Keratinocyte (primary cell): ENCODE results near the gene TUBB. TPM values are rescaled to one million over a fixed set of nuclear protein-coding genes. Genes with fewer than 3 reads are reported as not detected.

ENCODE experiments used
- DNase-seq: peaks from one replicate; pipeline ENCODE4 v3.0.0-alpha.2; 2011; ENCODE audit warnings: low read depth, missing footprints, low spot score
- FAIRE-seq: peaks from 2 replicates; lab custom pipeline; 2011; peaks lifted over from hg19 to GRCh38; lab: Jason Lieb, UNC
- H2AFZ ChIP-seq: 2 replicates; pipeline ENCODE4 v1.6.0; 2012; ENCODE audit warnings: low read length, control low read depth, inconsistent platforms; ENCODE audit not compliant: control insufficient read depth
- H3K27ac ChIP-seq: 2 replicates; pipeline ENCODE4 v1.5.1; 2011; ENCODE audit warnings: low read length; ENCODE audit not compliant: control insufficient read depth, insufficient read depth
- H3K27me3 ChIP-seq: 3 replicates; pipeline ENCODE4 v1.6.0; 2011; ENCODE audit warnings: low read length; ENCODE audit not compliant: control insufficient read depth, insufficient read depth; ENCODE audit errors: extremely low read depth
- H3K36me3 ChIP-seq, 2 experiments: 2 replicates in 1 of 2; 3 replicates in 1 of 2; pipeline ENCODE4 v1.5.1; 2011; ENCODE audit warnings: low read length in 2 of 2, mild to moderate bottlenecking in 1 of 2; ENCODE audit not compliant: control insufficient read depth in 2 of 2, insufficient read depth in 2 of 2; ENCODE audit errors: extremely low read depth in 1 of 2
- H3K4me1 ChIP-seq: 3 replicates; pipeline ENCODE4 v1.5.1; 2011; ENCODE audit warnings: low read length; ENCODE audit not compliant: control insufficient read depth, insufficient read depth; ENCODE audit errors: extremely low read depth
- H3K4me2 ChIP-seq: 3 replicates; pipeline ENCODE4 v1.6.0; 2011; ENCODE audit warnings: low read depth, low read length; ENCODE audit not compliant: control insufficient read depth, insufficient read depth; ENCODE audit errors: extremely low read depth
- H3K4me3 ChIP-seq, 3 experiments: fragments of 200-600 bp in 1 of 3; sonication (generic) in 1 of 3; 2 replicates in 2 of 3; 3 replicates in 1 of 3; pipeline ENCODE4 v1.5.1; 2011 to 2016; ENCODE audit warnings: low read length in 3 of 3, mild to moderate bottlenecking in 3 of 3, control low read depth in 2 of 3, inconsistent platforms in 1 of 3, low read depth in 1 of 3, mixed read lengths in 1 of 3, mixed run types in 1 of 3, moderate library complexity in 1 of 3; ENCODE audit not compliant: control insufficient read depth in 2 of 3, insufficient read depth in 2 of 3; ENCODE audit errors: extremely low read depth in 1 of 3
- H3K79me2 ChIP-seq: 2 replicates; pipeline ENCODE4 v1.6.0; 2012; ENCODE audit warnings: low read length; ENCODE audit not compliant: control insufficient read depth, insufficient read depth
- H3K9ac ChIP-seq: 3 replicates; pipeline ENCODE4 v1.6.0; 2011; ENCODE audit warnings: low read length; ENCODE audit not compliant: control insufficient read depth, insufficient read depth; ENCODE audit errors: extremely low read depth
- H3K9me1 ChIP-seq: 3 replicates; pipeline ENCODE4 v1.6.0; 2011; ENCODE audit warnings: low read length; ENCODE audit not compliant: control insufficient read depth, insufficient read depth; ENCODE audit errors: extremely low read depth
- H3K9me3 ChIP-seq: 2 replicates; pipeline ENCODE4 v1.5.1; 2012; ENCODE audit warnings: low read depth, low read length; ENCODE audit not compliant: control insufficient read depth
- H4K20me1 ChIP-seq: 3 replicates; pipeline ENCODE4 v1.6.0; 2011; ENCODE audit warnings: low read length; ENCODE audit not compliant: control insufficient read depth, insufficient read depth; ENCODE audit errors: extremely low read depth
- EZH2 ChIP-seq: IDR thresholded peaks from one replicate; pipeline ENCODE4 v1.6.1; 2012; ENCODE audit warnings: inconsistent platforms, mild to moderate bottlenecking, low read length, moderate library complexity
- dilution Hi-C: fragments of 300-500 bp; cut with MboI; formaldehyde crosslinking; loops from one replicate; pipeline ENCODE4 v1.7.0; 2020; ENCODE audit warnings: low sequenced_read_pairs; ENCODE audit not compliant: extremely low pct_ligation_motif_present
- polyA minus RNA-seq, 3 experiments: library from RNA; depleted of rRNA, polyadenylated mRNA; stranded (reverse); fragments of >200 nt; gene quantifications; 1 replicate in 1 of 3; 2 replicates in 1 of 3; 3 replicates in 1 of 3; pipeline ENCODE4 v1.2.3, GENCODE V29; 2011
- polyA plus RNA-seq, 5 experiments: library from polyadenylated mRNA; depleted of rRNA in 3 of 5; stranded (reverse) in 3 of 5; stranded (forward) in 1 of 5; unstranded in 1 of 5; fragments of >200 nt; gene quantifications; 1 replicate in 1 of 5; 2 replicates in 3 of 5; 3 replicates in 1 of 5; pipeline versions ENCODE4 v1.2.1 to v1.2.3, GENCODE V29; 2011 to 2012; ENCODE audit warnings: missing spikeins in 2 of 5, low read depth in 1 of 5, low replicate concordance in 1 of 5
- TF ChIP-seq, protein P1 (sequence below), 3 experiments: IDR thresholded peaks in 1 of 3; conservative IDR thresholded peaks in 1 of 3; optimal IDR thresholded peaks in 1 of 3; 2 replicates in 2 of 3; 3 replicates in 1 of 3; pipeline versions ENCODE3 to v1.5.1; 2011; ENCODE audit warnings: low read length in 3 of 3, mild to moderate bottlenecking in 3 of 3, moderate library complexity in 2 of 3, control low read depth in 1 of 3, inconsistent platforms in 1 of 3; ENCODE audit not compliant: insufficient read depth in 2 of 3; ENCODE audit errors: extremely low read depth in 1 of 3

Gene TUBB
- polyA plus RNA-seq (1,010 to 1,517 TPM (median 1,159 TPM) in 3 replicates), polyA minus RNA-seq (1,680 to 1,870 TPM (median 1,801 TPM) in 3 replicates)
- 84.6 TPM for polyA plus RNA-seq (2011; ENCODE audit: low read depth)
- 1,081 and 1,086 TPM in 2 replicates for polyA plus RNA-seq (2011; cell fraction: cytosol; rRNA removed)
- polyA plus RNA-seq (2011; cell fraction: nucleus; rRNA removed): 643 and 747 TPM in 2 replicates
- polyA plus RNA-seq (2012; ENCODE audit: low replicate concordance): 276 and 1,138 TPM in 2 replicates
- polyA minus RNA-seq (2011; cell fraction: cytosol; rRNA and poly(A)+ RNA removed): 842 TPM
- polyA minus RNA-seq (2011; cell fraction: nucleus; rRNA and poly(A)+ RNA removed): 371 and 465 TPM in 2 replicates

DNA sequence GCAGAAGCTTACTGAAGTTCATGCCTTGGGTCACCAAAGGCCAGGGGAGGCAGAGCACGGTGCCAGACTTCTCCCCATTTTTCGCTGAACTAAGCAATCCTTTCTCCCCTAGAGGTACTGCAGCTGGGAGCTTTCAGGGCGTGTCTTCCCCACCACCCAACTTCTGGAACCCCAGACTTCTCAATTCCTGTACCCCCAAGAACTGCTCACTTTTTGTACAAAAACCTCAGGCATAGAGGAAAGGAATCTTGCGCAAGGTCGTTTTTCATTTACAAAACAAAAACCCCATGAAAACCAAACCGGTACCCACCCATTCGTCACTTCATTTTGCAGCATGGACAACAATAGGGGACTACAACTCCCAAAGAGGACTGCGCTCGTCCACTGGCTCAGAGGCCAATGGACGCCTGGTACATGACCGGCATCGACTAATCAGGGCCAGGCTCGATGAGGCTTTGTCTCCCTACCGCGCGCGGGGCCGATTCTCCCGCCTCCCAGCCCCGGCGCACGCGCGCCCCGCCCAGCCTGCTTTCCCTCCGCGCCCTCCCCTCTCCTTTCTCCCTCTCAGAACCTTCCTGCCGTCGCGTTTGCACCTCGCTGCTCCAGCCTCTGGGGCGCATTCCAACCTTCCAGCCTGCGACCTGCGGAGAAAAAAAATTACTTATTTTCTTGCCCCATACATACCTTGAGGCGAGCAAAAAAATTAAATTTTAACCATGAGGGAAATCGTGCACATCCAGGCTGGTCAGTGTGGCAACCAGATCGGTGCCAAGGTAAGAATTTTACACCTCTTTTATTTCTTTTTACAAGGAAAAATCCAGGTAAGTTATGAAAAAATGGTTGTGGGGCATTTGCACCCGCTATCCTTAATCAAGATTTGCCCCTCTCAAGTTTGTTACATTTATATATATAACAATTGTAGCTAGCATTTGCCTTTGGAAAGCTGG is at the start of gene TUBB:
Gene TUBB, plus strand, starts transcription at position 562 of the 947 bp plus-strand sequence. Its CDS starts 155 bp downstream, at position 717.
- Histone ChIP-seq H3K9me1 (no peaks in the 10 kb centered on the region), H2AFZ (peak within 1 kb of the TSS; percentile 48), H3K9me3 (no peaks in the 10 kb centered on the region), H4K20me1 (peaks cover 26% of the 10 kb centered on the region), H3K4me2 (peak within 1 kb of the TSS; percentile 95), H3K4me3 (peak within 1 kb of the TSS; percentile 84 to 100 (median 93)), H3K27me3 (no peaks in the 10 kb centered on the region), H3K4me1 (peaks cover 30% of the 10 kb centered on the region), H3K36me3 (peaks cover 10 to 17% of the 10 kb centered on the region in 2 experiments), H3K9ac (peak within 1 kb of the TSS; percentile 93), H3K79me2 (peaks cover 52% of the 10 kb centered on the region), H3K27ac (peak within 1 kb of the TSS; percentile 92)
- TF ChIP-seq EZH2: no peak
- TF ChIP-seq, protein P1, sequence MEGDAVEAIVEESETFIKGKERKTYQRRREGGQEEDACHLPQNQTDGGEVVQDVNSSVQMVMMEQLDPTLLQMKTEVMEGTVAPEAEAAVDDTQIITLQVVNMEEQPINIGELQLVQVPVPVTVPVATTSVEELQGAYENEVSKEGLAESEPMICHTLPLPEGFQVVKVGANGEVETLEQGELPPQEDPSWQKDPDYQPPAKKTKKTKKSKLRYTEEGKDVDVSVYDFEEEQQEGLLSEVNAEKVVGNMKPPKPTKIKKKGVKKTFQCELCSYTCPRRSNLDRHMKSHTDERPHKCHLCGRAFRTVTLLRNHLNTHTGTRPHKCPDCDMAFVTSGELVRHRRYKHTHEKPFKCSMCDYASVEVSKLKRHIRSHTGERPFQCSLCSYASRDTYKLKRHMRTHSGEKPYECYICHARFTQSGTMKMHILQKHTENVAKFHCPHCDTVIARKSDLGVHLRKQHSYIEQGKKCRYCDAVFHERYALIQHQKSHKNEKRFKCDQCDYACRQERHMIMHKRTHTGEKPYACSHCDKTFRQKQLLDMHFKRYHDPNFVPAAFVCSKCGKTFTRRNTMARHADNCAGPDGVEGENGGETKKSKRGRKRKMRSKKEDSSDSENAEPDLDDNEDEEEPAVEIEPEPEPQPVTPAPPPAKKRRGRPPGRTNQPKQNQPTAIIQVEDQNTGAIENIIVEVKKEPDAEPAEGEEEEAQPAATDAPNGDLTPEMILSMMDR (optimal IDR thresholded peaks at IDR 0.05 in 1 of 3, IDR thresholded peaks at IDR 0.05 in 1 of 3, conservative IDR thresholded peaks at IDR 0.05 in 1 of 3; ENCODE audit: extremely low read depth in 1 of 3, insufficient read depth in 2 of 3, low read length in 3 of 3): no peak
- dilution Hi-C loops: no loop called here
- FAIRE-seq (peak; percentile 9), DNase-seq (peak; percentile 90)

DNA sequence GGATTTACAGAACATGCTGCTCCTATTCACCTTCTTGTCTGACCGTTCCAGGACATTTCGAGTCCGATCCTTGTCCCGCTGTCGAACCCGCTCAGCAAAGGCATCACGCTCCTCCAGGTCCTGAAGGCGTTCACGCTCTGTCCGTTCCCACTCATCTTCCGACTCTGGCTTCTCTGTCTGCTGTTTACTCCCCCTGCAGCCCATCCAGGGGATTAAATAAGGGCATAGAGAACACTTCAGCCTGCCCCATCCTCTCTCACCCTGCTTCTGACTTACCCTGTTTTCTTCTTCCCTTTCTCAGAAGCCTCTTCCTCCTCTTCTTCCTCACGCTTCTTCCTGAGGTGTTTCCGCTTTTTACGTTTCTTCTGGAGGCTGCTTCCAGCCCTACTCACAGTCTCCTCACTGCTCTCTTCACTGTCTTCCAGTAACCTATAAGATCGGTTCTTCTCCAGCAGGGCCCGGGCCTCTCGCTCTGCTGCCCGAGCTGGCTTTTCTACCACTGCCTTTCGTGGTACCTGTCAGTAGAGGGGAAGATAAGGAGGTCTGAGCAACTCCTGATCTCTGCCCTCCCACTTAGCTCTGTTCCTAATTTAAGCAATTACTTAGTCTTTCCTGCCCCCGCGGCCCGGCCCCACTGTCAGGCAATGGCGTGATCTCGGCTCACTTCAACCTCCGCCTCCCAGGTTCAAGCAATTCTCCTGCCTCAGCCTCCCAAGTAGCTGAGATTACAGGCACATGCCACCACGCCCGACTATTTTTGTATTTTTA is 49.2 kb upstream of the TUBB start:
- H3K9me3 ChIP-seq: no peaks in the 10 kb centered on the region
- H3K27me3 ChIP-seq: no peaks in the 10 kb centered on the region
- no peak overlapping the region for H3K4me3 ChIP-seq
- DNase-seq (no peak), FAIRE-seq (no peak)
- H3K9me1 ChIP-seq: no peaks in the 10 kb centered on the region
- no peak overlapping the region for H3K9ac ChIP-seq
- peaks cover 14 to 27% of the 10 kb centered on the region in 2 experiments for H3K36me3 ChIP-seq
- H3K4me2 ChIP-seq: peak overlapping the region; percentile 89
- dilution Hi-C loops: no loop called here
- H3K79me2 ChIP-seq: peaks cover 22% of the 10 kb centered on the region
- H3K27ac ChIP-seq: no peak overlapping the region
- TF ChIP-seq, protein P1 (optimal IDR thresholded peaks at IDR 0.05 in 1 of 3, IDR thresholded peaks at IDR 0.05 in 1 of 3, conservative IDR thresholded peaks at IDR 0.05 in 1 of 3; ENCODE audit: extremely low read depth in 1 of 3, insufficient read depth in 2 of 3, low read length in 3 of 3): peak in 2 of 3 experiments; percentile 17 to 45
- TF ChIP-seq EZH2: no peak
- H4K20me1 ChIP-seq: no peaks in the 10 kb centered on the region
- no peak overlapping the region for H2AFZ ChIP-seq
- peaks cover 7% of the 10 kb centered on the region for H3K4me1 ChIP-seq
